M059J (cell line): ENCODE measurements around the gene LARGE2. TPM values are rescaled to one million over a fixed set of nuclear protein-coding genes. Genes with fewer than 3 reads are reported as not detected.

Experiments
- DNase-seq: peaks from one replicate; pipeline ENCODE4 v3.0.0-alpha.2; 2012; ENCODE audit warnings: low read depth
- total RNA-seq: library from RNA; depleted of rRNA; stranded (reverse); fragments of >200 nt; shearing (Covaris generic); gene quantifications from 2 replicates; pipeline ENCODE4 v1.2.3, GENCODE V29; 2014; rRNA removed

Gene LARGE2
- total RNA-seq, result 0.22 TPM in 1 of 2 replicates, not detected in the other

- no peak for DNase-seq
These were observed at the start of gene LARGE2 for GRCh38 chr11:45922425-45923082. Gene LARGE2 (plus strand): TSS chr11:45922656. CDS start chr11:45922883, 227 bp downstream.

GRCh38 chr11:45876401-45876800 lies 46.1 kb upstream of the LARGE2 start:
- DNase-seq, result no peak

DNA sequence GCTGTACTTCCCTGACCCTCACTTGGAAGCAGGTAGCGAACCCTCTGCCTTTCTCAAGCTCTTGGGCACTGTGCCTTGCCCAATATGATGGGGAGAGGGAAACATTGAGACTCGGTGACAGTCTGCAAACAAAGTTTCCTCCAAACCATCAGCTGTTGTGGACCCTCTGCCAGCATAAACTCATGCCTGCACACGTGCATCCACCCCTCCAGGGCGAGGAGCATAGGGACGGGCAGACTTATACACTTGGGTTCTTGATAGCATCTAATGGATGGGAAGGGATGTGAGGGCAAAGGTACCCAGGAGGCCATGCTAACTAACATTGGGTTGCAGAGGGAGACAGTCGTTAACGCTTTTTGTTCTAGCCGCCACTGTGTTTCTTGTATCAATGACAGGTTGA lies 45.2 kb upstream of the LARGE2 start:
- no peak for DNase-seq

DNA sequence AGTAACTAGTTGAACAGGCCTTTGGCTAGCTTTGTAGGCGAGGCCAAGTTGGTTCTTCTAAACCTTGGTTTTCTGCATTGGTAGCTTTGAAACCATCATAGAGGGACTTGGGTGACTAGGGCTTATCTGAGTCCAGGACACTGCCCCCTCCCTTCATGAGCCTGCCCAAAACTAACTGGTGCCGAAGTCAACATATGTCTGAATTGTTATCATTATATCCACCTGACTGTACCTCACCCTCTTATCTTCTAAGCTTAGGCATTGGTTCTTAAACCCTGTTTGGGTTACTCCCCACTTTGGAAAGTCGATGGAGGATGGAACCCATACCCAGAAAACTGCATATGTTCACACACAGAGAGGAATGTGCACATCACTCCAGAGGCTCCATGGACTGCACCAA lies 44.6 kb upstream of the LARGE2 start:
- DNase-seq, result no peak

- DNase-seq, result peak; percentile 81
These were observed 42.4 kb upstream of the LARGE2 start for GRCh38 chr11:45879803-45880686.

DNA sequence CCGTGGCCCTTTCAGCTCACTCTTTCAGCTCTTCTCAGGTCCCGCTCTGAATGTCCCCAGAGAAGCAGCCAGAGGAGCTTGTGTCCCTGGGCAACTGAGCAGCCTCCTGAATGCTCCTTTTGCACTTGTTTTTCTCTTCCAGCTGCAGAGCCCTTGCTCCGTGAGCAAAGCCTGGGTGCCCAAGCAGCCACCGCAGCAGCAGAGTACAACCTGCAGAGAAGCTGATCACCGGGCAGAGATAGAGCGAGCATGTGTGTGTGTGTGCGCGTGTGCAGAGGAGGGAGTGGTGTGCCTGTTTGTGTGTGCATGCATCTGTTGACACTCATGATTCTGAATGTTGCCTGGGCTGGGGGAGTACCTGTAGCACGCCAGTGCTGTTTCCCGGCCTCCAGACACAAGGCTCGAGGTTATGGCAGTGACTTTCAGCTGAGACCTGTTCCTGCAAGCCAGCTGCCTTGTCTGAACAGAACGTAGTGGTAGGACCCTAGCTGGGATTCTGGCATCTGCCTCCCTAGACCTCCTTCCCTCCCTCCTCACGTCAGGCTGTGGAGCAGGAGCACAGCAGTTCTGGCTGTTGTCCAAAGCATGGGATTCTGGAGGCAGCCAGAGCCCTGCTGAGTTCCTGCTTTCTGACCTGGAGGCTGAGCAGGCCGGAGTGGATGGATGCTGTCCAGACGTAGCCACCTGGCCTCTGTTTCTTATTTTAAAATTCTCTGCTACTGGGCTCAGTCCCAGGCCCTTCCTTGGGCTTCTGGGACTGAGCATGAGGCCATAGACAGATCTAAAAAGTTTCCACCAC lies 41.5 kb upstream of the LARGE2 start:
- no peak for DNase-seq

DNA sequence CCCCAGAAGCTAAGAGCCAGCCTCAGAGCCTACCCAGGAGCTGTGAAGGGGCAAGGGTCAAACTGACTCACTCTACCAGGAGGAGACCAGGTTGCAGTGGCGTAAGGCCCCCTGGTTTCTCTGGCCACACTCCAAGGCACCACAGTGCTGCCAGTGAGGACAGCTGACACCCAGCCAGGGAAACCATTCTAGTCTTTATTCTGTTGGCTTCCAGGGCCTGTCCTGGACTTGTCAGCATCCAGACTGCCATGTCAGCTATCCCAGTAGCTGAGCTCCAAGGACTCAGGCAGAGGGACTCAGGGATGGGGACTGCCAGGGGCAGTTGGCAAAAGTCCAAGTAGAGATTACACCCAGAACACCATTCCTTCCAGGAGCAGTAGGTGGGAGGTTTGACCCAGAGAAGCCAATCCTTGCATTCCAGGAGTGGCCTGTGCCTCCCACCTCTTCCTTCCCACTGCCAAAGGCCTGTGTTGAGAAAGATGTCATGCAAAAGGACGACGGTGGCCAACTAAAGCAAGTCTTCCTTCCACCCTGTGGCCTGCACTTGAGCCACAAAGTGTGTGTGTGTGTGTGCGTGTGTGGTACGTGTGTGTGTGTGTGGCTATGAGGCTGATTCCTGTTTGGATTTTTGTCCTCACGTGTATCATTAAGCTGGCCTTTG lies 40.6 kb upstream of the LARGE2 start:
- peak; percentile 61 for DNase-seq

GRCh38 chr11:45884596-45885185 lies 37.8 kb upstream of the LARGE2 start:
- no peak for DNase-seq

GRCh38 chr11:45885274-45885920 lies 37.1 kb upstream of the LARGE2 start, which contains the start of gene MAPK8IP1:
Gene MAPK8IP1 (plus strand): TSS chr11:45885651. CDS start chr11:45885821, 170 bp downstream.
- DNase-seq, result peak; percentile 31

GRCh38 chr11:45885921-45886721 lies 36.3 kb upstream of the LARGE2 start:
- no peak for DNase-seq

DNA sequence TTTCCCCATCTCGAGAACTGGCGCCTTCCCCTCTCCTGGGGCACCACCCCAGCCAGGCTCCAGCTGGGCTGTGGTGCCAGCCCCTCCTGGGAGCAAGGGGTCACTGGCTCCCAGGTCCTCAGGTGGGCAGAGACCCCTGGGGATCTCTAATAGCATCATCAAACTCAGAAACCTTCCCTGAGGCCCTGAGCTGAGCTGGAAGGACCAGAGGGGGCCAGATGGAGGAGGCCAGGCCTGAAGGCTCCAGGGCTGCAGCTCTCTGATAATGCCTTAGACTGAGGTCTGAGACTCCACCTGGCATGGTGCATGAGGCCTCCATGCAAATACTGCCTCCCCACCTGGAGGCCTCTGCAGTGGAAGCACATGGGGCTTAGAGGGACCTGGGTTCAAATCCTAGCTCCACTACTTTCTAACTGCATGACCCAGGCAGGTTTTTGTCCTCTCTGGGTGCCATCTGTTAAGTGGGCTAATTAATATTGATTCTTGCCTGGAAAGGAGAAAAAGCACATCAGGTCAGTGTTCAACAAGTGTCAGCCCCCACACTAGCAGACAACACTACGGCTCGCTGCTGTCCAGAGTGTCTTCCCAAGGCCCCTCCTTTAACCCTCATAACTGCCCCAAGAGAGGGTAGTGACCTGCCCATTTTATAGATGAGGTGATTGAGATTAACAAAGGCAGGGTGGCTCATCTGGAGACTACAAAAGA lies 35.5 kb upstream of the LARGE2 start:
- DNase-seq, result no peak

GRCh38 chr11:45887587-45887986 lies 34.9 kb upstream of the LARGE2 start:
- DNase-seq, result no peak

DNA sequence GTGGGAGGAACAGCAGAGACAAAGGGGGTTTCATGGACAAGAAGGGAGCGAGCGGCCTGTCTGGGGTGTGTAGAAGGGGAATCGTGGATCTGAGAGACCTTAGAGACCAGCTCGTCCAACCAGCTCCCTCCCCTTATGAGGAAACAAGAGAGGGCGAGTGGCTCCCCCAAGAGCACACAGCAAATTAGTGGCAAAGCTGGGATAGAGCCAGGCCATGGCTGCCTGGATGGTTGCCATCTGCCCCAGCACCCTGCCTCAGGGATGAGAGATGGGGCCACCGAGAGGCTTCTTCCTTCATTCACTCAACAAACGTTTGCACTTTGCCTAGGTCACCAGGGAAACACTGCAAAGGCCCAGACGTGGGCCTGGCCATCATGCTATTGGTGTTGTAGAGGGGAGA lies 32.9 kb upstream of the LARGE2 start:
- DNase-seq, result no peak

DNA sequence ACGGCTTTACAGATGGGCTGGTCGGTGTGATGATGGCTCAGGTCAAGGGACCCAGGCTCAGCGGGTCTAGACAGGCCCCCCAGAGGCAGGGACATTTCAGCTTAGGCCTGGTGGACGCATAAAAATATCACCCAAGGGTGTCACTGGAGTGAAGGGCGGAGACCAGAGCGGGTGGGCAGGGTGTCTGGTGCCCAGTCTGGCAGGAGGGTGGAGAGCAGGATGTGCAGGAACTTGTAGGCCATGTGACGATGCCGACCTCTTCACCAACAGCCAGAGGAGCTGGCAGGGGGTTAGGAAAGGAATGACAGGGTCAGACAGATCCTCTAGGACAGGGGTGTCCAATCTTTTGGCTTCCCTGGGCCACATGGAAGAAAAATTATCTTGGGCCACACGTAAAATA lies 32.5 kb upstream of the LARGE2 start:
- DNase-seq, result no peak

GRCh38 chr11:45890886-45891550 lies 31.4 kb upstream of the LARGE2 start:
- DNase-seq, result no peak

GRCh38 chr11:45892856-45893255 lies 29.6 kb upstream of the LARGE2 start:
- DNase-seq, result no peak

DNA sequence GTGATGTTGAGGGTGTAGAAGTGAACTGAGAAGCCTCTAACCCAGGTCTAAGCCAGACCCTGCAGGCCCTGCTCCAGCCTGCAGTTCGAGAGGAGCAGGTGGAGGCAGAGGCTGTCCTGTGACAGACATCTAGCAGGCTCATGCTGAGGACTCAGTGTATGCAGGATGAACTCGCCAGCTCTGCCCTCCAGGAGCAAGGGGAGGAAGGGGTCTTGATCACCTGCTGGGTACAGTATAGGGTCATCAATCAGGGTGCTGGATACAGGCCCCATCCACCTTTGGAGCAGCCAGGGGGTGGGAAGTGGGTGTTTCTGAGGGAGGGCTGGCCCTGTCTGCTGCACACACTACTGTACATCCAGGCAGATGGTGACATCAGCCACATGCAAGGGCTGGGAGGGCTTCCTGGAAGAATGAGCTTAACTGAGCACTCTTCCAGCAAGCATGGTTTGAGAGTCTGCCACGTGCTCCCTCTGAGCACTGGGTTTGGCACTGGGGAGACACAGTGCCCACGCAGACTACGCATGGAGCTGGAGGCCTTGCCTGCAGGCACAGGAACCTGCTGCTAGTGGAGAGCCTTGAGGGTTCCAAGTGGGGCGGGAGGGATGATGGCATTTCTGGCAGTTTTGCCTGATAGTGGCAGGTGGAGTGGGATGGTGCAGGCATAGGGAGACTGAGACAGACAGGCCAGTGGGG lies 27.8 kb upstream of the LARGE2 start:
- no peak for DNase-seq
